Liver (tissue), 9 donors: ENCODE data around the gene CD82. TPM values are rescaled to one million over a fixed set of nuclear protein-coding genes. Genes with fewer than 3 reads are reported as not detected.

Experiments
- DNase-seq: peaks from one replicate; pipeline ENCODE4 v3.0.0-alpha.2; 2017; ENCODE audit warnings: low spot score
- H3K27ac ChIP-seq, 2 donors: one replicate each; pipeline ENCODE4 v1.7.0; 2013; ENCODE audit warnings: inconsistent platforms in 2 of 2, low read length in 2 of 2, control low read depth in 1 of 2, low read depth in 1 of 2, mild to moderate bottlenecking in 1 of 2
- H3K27me3 ChIP-seq, 4 donors: one replicate each; pipeline versions ENCODE4 v1.6.1 to v1.7.0; 2013; ENCODE audit warnings: low read length in 3 of 4, inconsistent platforms in 1 of 4, mild to moderate bottlenecking in 1 of 4, moderate library complexity in 1 of 4; ENCODE audit not compliant: control insufficient read depth in 4 of 4, insufficient read depth in 4 of 4
- H3K36me3 ChIP-seq, 4 donors: one replicate each; pipeline versions ENCODE4 v1.6.1 to v1.7.0; 2013; ENCODE audit warnings: low read length in 3 of 4, mild to moderate bottlenecking in 3 of 4, low read depth in 1 of 4, moderate library complexity in 1 of 4; ENCODE audit not compliant: control insufficient read depth in 4 of 4, insufficient read depth in 3 of 4
- H3K4me1 ChIP-seq, 4 donors: one replicate each; pipeline versions ENCODE4 v1.6.1 to v1.7.0; 2013; ENCODE audit warnings: low read length in 3 of 4, mild to moderate bottlenecking in 3 of 4, moderate library complexity in 1 of 4; ENCODE audit not compliant: control insufficient read depth in 4 of 4, insufficient read depth in 4 of 4
- H3K4me3 ChIP-seq, 3 donors: one replicate each; pipeline versions ENCODE4 v1.6.1 to v1.7.0; 2013; ENCODE audit warnings: low read length in 3 of 3, control low read depth in 1 of 3, low read depth in 1 of 3, mild to moderate bottlenecking in 1 of 3
- H3K9ac ChIP-seq, 2 donors: one replicate each; pipeline ENCODE4 v1.7.0; 2013; ENCODE audit warnings: low read length in 2 of 2, mild to moderate bottlenecking in 2 of 2, moderate library complexity in 2 of 2, control low read depth in 1 of 2, low read depth in 1 of 2
- H3K9me3 ChIP-seq, 4 donors: one replicate each; pipeline versions ENCODE4 v1.6.1 to v1.7.0; 2013; ENCODE audit warnings: low read length in 3 of 4; ENCODE audit not compliant: control insufficient read depth in 4 of 4
- EGR1 ChIP-seq, 2 donors: IDR thresholded peaks; 2 replicates each; pipeline ENCODE4 v1.6.1; 2016 to 2018; ENCODE audit warnings: antibody characterized with exemption in 2 of 2, low read depth in 2 of 2
- FOXA1 ChIP-seq: IDR thresholded peaks from 2 replicates; pipeline ENCODE4 v1.6.1; 2016; ENCODE audit warnings: antibody characterized with exemption
- FOXA2 ChIP-seq: IDR thresholded peaks from 2 replicates; pipeline ENCODE4 v1.6.1; 2016; ENCODE audit warnings: antibody characterized with exemption
- GABPA ChIP-seq, 2 donors: IDR thresholded peaks in 1 of 2; conservative IDR thresholded peaks in 1 of 2; 2 replicates each; pipeline ENCODE4 v1.6.1; 2016; ENCODE audit warnings: antibody characterized with exemption in 2 of 2, mild to moderate bottlenecking in 1 of 2, moderate library complexity in 1 of 2
- HNF4A ChIP-seq, 2 donors: conservative IDR thresholded peaks; 2 replicates each; pipeline ENCODE4 v1.6.1; 2016; ENCODE audit warnings: antibody characterized with exemption in 2 of 2, mild to moderate bottlenecking in 2 of 2
- HNF4G ChIP-seq: IDR thresholded peaks from 2 replicates; pipeline ENCODE4 v1.6.1; 2016; ENCODE audit warnings: antibody characterized with exemption
- JUND ChIP-seq, 2 donors: IDR thresholded peaks; 2 replicates each; pipeline ENCODE4 v1.6.1; 2016; ENCODE audit warnings: antibody characterized with exemption in 2 of 2
- NR2F2 ChIP-seq: IDR thresholded peaks from 2 replicates; pipeline ENCODE4 v1.6.1; 2016; ENCODE audit warnings: antibody characterized with exemption
- RAD21 ChIP-seq, 2 donors: IDR thresholded peaks; 2 replicates each; pipeline ENCODE4 v1.6.1; 2016; ENCODE audit warnings: antibody characterized with exemption in 2 of 2, mild to moderate bottlenecking in 2 of 2
- RXRA ChIP-seq, 2 donors: IDR thresholded peaks; 2 replicates each; pipeline ENCODE4 v1.6.1; 2017 to 2018; ENCODE audit warnings: antibody characterized with exemption in 2 of 2, mild to moderate bottlenecking in 1 of 2
- TAF1 ChIP-seq: conservative IDR thresholded peaks from 2 replicates; pipeline ENCODE4 v1.6.1; 2016; ENCODE audit warnings: antibody characterized with exemption, mild to moderate bottlenecking
- YY1 ChIP-seq: IDR thresholded peaks from 2 replicates; pipeline ENCODE4 v1.6.1; 2016; ENCODE audit warnings: antibody characterized with exemption, mild to moderate bottlenecking
- WGBS: extraction: QIAGEN DNeasy Blood & Tissue Kit; methylation state at CpG from one replicate; pipeline ENCODE4 v1.1.7; 2013; 5-methylcytosine and 5-hydroxymethylcytosine counted together
- polyA plus RNA-seq, 2 donors: library from polyadenylated mRNA; stranded (reverse) in 1 of 2; unstranded in 1 of 2; fragments of 200-250 nt in 1 of 2; fragments of >200 nt in 1 of 2; fragmentation: Nextera tagmentation in 1 of 2; extraction: Ambion mirVana in 1 of 2; gene quantifications; one replicate each; pipeline versions ENCODE4 v1.2.1 to v1.2.3, GENCODE V29; 2013 to 2015
- total RNA-seq, 2 donors: library from RNA; depleted of rRNA; stranded (reverse); fragments of >200 nt; gene quantifications; one replicate each; pipeline ENCODE4 v1.2.3, GENCODE V29; 2014
- TF ChIP-seq, protein P1 (sequence below): IDR thresholded peaks from 2 replicates; pipeline ENCODE4 v1.6.1; 2016; ENCODE audit warnings: antibody characterized with exemption
- TF ChIP-seq, protein P2 (sequence below): fragments of 150-350 bp; IDR thresholded peaks from 2 replicates; pipeline ENCODE4 v1.5.1; 2017; ENCODE audit warnings: improper control_type of control experiment, low read depth, low read length; ENCODE audit not compliant: missing input control
- TF ChIP-seq, protein P3 (sequence below): IDR thresholded peaks from 2 replicates; pipeline ENCODE4 v1.6.1; 2016; ENCODE audit warnings: antibody characterized with exemption
- TF ChIP-seq, protein P4 (sequence below): IDR thresholded peaks from 2 replicates; pipeline ENCODE4 v1.6.1; 2016; ENCODE audit warnings: antibody characterized with exemption, mild to moderate bottlenecking
- TF ChIP-seq, protein P5 (sequence below): IDR thresholded peaks from 2 replicates; pipeline ENCODE4 v1.6.1; 2016; ENCODE audit warnings: antibody characterized with exemption
- donor health status: healthy.
- donor health status: healthy.
- donor health status: healthy.
- donor health status: healthy.
- donor health status: healthy.

The CD82 gene
- total and polyA plus RNA-seq, 4 donors, result 27.4 to 82.6 (median 47.8) TPM

DNA sequence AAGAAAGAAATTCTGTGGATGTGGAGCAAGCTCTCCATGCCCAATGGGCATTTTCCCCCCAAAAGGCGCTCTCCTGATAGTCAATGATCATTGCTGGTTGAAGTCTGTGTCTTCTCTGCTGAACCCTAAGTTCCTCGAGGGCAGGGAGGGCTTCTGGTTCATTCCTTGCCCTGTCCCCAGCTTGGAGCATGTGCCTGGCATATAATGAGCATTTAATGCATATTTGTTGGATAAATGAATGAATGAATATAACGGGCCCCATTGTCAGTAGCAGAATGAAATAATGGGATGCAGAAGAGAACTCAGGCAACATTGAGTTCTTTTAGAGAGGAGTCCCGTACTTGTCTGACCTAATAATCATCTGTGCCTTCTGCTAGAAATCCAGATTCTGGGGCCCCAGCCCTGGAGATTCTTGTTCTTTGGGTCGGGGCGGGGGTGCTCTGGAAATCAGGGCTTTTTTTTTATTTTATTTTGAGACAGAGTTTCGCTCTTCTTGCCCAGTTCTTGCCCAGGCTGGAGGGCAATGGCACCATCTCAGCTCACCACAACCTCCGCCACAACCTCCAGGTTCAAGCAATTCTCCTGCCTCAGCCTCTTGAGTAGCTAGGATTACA lies 64.4 kb downstream of the CD82 start:
- no peak overlapping the region for H3K9ac ChIP-seq
- 91% methylated on average over 8 of the region's 8 CpGs for WGBS
- DNase-seq, result no peak
- no peaks in the 10 kb centered on the region for H3K36me3 ChIP-seq
- no peaks in the 10 kb centered on the region for H3K27me3 ChIP-seq
- peaks cover 5 to 17% (median 11%) of the 10 kb centered on the region in 4 donors for H3K4me1 ChIP-seq
- H3K27ac ChIP-seq, result no peak overlapping the region
- H3K9me3 ChIP-seq, result no peaks in the 10 kb centered on the region
- no peak overlapping the region for H3K4me3 ChIP-seq
- TF ChIP-seq TAF1 (no peak), EGR1 (IDR thresholded peaks at IDR 0.05; ENCODE audit: low read depth in 2 of 2) (no peak), HNF4A (conservative IDR thresholded peaks at IDR 0.05) (no peak), JUND (IDR thresholded peaks at IDR 0.05) (no peak), FOXA2 (no peak), YY1 (no peak), GABPA (IDR thresholded peaks at IDR 0.05 in 1 of 2, conservative IDR thresholded peaks at IDR 0.05 in 1 of 2) (no peak), NR2F2 (no peak), HNF4G (no peak), RAD21 (IDR thresholded peaks at IDR 0.05) (no peak), FOXA1 (no peak)
- TF ChIP-seq, protein P1, sequence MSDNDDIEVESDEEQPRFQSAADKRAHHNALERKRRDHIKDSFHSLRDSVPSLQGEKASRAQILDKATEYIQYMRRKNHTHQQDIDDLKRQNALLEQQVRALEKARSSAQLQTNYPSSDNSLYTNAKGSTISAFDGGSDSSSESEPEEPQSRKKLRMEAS, result no peak

DNA sequence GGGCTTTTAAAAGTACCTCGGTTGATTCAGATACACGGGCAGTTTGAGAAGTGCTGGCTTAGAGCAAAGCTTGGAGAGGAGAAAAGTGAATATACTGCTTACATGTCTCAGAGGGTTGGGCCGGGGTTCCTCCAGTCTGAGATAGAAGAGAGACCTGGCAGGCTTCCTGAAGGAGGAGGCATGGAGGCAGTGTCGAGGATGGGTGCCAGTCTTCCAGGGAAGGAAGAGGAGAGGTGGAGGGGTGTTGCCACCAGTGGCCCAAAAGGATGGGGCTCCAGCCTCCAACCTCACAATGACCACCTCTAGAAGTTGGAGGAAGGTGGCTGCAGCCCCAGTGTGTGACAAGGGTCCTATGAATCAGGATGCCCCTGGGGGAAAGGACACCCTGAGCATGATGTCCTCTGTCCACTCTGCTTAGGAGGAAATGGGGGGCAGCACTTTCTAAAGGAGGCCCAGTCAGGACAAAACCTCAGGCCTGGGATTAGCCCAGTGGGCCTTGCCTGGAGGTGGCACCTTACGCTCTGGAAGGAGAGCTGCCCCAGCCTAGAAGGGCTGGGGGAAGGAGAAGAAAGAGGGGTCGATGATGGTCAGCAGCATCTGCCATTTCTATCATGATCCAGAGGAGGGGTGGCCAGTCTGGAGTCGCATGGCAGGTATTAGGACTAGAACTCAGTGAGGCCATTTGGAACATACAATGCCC lies 65.2 kb downstream of the CD82 start:
- H3K9me3 ChIP-seq, result no peaks in the 10 kb centered on the region
- WGBS, result 92% methylated on average over 7 of the region's 7 CpGs
- H3K4me3 ChIP-seq, result no peak overlapping the region
- H3K27ac ChIP-seq, result no peak overlapping the region
- no peak overlapping the region for H3K9ac ChIP-seq
- TF ChIP-seq EGR1 (IDR thresholded peaks at IDR 0.05; ENCODE audit: low read depth in 2 of 2) (no peak), HNF4G (no peak), YY1 (no peak), NR2F2 (no peak), HNF4A (conservative IDR thresholded peaks at IDR 0.05) (no peak), JUND (IDR thresholded peaks at IDR 0.05) (no peak), RAD21 (IDR thresholded peaks at IDR 0.05) (no peak), RXRA (IDR thresholded peaks at IDR 0.05) (no peak)
- TF ChIP-seq, protein P2, sequence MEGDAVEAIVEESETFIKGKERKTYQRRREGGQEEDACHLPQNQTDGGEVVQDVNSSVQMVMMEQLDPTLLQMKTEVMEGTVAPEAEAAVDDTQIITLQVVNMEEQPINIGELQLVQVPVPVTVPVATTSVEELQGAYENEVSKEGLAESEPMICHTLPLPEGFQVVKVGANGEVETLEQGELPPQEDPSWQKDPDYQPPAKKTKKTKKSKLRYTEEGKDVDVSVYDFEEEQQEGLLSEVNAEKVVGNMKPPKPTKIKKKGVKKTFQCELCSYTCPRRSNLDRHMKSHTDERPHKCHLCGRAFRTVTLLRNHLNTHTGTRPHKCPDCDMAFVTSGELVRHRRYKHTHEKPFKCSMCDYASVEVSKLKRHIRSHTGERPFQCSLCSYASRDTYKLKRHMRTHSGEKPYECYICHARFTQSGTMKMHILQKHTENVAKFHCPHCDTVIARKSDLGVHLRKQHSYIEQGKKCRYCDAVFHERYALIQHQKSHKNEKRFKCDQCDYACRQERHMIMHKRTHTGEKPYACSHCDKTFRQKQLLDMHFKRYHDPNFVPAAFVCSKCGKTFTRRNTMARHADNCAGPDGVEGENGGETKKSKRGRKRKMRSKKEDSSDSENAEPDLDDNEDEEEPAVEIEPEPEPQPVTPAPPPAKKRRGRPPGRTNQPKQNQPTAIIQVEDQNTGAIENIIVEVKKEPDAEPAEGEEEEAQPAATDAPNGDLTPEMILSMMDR, result no peak
- TF ChIP-seq, protein P1, result no peak
- TF ChIP-seq, protein P3, sequence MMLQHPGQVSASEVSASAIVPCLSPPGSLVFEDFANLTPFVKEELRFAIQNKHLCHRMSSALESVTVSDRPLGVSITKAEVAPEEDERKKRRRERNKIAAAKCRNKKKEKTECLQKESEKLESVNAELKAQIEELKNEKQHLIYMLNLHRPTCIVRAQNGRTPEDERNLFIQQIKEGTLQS, result no peak
- TF ChIP-seq, protein P4, sequence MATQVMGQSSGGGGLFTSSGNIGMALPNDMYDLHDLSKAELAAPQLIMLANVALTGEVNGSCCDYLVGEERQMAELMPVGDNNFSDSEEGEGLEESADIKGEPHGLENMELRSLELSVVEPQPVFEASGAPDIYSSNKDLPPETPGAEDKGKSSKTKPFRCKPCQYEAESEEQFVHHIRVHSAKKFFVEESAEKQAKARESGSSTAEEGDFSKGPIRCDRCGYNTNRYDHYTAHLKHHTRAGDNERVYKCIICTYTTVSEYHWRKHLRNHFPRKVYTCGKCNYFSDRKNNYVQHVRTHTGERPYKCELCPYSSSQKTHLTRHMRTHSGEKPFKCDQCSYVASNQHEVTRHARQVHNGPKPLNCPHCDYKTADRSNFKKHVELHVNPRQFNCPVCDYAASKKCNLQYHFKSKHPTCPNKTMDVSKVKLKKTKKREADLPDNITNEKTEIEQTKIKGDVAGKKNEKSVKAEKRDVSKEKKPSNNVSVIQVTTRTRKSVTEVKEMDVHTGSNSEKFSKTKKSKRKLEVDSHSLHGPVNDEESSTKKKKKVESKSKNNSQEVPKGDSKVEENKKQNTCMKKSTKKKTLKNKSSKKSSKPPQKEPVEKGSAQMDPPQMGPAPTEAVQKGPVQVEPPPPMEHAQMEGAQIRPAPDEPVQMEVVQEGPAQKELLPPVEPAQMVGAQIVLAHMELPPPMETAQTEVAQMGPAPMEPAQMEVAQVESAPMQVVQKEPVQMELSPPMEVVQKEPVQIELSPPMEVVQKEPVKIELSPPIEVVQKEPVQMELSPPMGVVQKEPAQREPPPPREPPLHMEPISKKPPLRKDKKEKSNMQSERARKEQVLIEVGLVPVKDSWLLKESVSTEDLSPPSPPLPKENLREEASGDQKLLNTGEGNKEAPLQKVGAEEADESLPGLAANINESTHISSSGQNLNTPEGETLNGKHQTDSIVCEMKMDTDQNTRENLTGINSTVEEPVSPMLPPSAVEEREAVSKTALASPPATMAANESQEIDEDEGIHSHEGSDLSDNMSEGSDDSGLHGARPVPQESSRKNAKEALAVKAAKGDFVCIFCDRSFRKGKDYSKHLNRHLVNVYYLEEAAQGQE, result no peak
- TF ChIP-seq, protein P5, sequence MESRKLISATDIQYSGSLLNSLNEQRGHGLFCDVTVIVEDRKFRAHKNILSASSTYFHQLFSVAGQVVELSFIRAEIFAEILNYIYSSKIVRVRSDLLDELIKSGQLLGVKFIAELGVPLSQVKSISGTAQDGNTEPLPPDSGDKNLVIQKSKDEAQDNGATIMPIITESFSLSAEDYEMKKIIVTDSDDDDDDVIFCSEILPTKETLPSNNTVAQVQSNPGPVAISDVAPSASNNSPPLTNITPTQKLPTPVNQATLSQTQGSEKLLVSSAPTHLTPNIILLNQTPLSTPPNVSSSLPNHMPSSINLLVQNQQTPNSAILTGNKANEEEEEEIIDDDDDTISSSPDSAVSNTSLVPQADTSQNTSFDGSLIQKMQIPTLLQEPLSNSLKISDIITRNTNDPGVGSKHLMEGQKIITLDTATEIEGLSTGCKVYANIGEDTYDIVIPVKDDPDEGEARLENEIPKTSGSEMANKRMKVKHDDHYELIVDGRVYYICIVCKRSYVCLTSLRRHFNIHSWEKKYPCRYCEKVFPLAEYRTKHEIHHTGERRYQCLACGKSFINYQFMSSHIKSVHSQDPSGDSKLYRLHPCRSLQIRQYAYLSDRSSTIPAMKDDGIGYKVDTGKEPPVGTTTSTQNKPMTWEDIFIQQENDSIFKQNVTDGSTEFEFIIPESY, result no peak
- H3K36me3 ChIP-seq, result no peaks in the 10 kb centered on the region
- peaks cover 5 to 17% (median 11%) of the 10 kb centered on the region in 4 donors for H3K4me1 ChIP-seq
- H3K27me3 ChIP-seq, result no peaks in the 10 kb centered on the region
- peak; percentile 24 for DNase-seq
